GM10266 (cell line): ENCODE data around the gene ZNF366.

ENCODE experiments used
- DNase-seq: peaks from one replicate; pipeline ENCODE4 v3.0.0; 2012; ENCODE audit errors: extremely low spot score
- CTCF ChIP-seq: IDR thresholded peaks from 2 replicates; pipeline ENCODE4 v1.5.1; 2012; ENCODE audit warnings: mild to moderate bottlenecking, low read depth; ENCODE audit not compliant: control insufficient read depth, insufficient read depth; ENCODE audit errors: missing control alignments

ZNF366 gene

GRCh38 chr5:72519111-72519510 lies 11.9 kb upstream of the ZNF366 start:
- DNase-seq = no peak
- TF ChIP-seq CTCF = no peak

- TF ChIP-seq CTCF = no peak
- DNase-seq = no peak
These were observed 10.9 kb upstream of the ZNF366 start for GRCh38 chr5:72518001-72518683.

DNA sequence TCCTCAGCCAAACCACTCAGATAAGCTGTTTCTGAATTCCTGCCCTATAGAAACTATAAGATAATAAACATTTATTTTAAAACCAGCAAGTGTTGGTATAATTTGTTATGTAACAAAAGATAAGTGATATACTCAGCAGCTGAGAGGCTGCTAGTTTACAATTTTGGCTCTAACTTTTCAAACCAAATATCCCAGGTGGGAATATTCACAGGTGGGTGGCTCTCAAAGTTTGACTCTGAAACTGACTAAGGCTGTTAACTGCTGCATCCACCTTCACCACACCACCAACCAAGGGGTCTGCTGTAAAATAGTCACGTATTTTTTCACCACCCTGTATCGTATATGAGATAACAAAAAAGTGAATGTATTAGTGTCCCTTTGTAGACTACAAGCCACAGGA lies 9.7 kb upstream of the ZNF366 start:
- no peak for DNase-seq
- no peak for TF ChIP-seq CTCF

GRCh38 chr5:72515211-72515610 lies 8.0 kb upstream of the ZNF366 start:
- no peak for TF ChIP-seq CTCF
- DNase-seq = no peak

DNA sequence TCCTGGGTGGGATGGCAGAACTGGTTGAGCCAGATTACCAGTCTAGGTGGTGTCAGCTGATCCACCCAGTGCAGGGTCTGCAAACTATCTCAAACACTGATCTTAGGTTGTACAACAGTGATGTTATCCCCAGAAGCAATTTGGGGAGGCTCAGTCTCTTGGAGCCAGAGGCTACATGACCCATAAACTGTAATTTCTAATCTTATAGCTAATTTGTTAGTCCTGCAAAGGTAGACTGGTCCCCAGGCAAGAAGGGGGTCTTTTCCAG lies 5.3 kb upstream of the ZNF366 start:
- no peak for DNase-seq
- no peak for TF ChIP-seq CTCF

- TF ChIP-seq CTCF = no peak
- no peak for DNase-seq
These were observed 4.8 kb upstream of the ZNF366 start for GRCh38 chr5:72511774-72512592.

DNA sequence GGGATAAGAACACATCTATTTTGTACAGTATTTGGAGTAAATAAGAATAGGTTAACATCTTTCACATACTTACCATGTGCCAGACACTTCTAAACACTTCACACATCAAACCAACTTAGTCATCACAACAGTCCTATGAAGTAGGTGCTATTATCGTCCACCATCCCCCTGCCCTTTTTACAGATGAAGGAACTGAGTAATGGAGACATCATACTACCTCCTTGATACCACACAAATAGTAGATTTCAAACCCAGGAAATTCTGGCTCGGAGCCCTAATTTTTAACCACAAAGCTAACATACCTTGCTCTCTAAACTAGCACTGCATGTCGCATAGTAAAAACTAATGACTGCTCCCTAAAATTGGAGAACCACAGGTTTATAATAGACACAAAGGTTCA lies 4.2 kb upstream of the ZNF366 start:
- no peak for DNase-seq
- no peak for TF ChIP-seq CTCF
